Measurements from ENCODE around the gene AFF3.

DNA sequence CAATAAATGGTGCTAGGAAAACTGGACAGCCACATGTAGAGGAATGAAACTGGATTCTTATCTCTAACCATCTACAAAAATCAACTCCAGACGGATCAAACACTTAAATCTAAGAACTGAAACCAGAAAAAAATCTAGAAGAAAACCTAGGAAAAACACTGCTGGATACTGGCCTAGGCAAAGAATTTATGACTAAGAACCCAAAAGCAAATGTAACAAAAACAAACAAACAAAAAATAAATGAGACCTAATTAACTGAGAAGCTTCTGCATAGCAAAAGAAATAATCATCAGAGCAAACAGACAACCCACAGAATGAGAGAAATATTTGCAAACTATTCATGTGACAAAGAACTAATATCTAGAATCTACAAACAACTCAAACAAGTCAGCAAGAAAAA, 338.5 kb downstream of the AFF3 start:
- TF ChIP-seq CTCF (optimal IDR thresholded peaks at IDR 0.05 in 1 of 3, IDR thresholded peaks at IDR 0.05 in 1 of 3, conservative IDR thresholded peaks at IDR 0.05 in 1 of 3; ENCODE audit: extremely low read depth in 1 of 3, insufficient read depth in 2 of 3, low read length in 3 of 3) (no peak), EZH2 (IDR thresholded peaks at IDR 0.05; ENCODE audit: low read length) (no peak)

Data from keratinocyte (primary cell).